ENCODE data around the gene MAPKAPK2. TPM values are rescaled to one million over a fixed set of nuclear protein-coding genes. Genes with fewer than 3 reads are reported as not detected.

MAPKAPK2 gene
- total RNA-seq, 1 donor from 2014 or later, result 62.4 TPM

DNA sequence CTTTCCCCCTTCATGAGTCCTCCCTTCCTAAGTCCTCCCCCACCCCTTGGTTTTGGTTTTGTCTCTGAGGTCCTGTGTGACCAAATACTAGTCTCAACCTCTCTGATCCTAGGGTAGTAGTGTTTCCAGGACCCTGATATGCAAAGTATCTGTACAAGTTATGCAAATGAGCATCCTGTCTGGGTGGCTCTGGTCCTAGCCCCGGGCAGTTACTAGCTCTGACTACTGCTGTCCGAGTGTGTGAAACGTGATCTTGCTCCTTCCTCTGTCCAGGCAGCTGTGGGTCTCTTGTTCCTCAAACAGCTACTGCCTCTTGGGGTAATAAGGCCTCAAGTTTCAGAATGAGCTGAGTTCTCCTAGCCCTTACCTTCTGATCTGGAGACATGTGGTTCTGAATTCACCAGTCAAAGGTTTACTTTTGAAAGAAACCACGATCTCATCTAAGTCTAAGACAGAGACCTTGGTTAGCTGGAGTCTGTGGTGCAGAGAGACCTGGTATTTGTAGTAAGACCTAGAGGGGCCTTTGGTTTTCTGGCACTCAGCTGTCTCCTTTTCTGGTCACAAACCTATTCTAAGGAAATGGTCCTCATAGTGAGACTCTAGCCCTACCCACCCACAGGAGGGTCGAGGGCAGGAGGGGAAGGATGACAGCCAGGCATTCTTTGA is 54.8 kb downstream of the MAPKAPK2 start:
- Mint-ChIP-seq H3K4me1 (ENCODE audit: unreplicated experiment) (peaks cover 16% of the 10 kb centered on the region), H3K36me3 (ENCODE audit: unreplicated experiment) (peaks cover 5% of the 10 kb centered on the region), H3K27me3 (ENCODE audit: unreplicated experiment) (no peaks in the 10 kb centered on the region), H3K9me3 (ENCODE audit: unreplicated experiment) (no peaks in the 10 kb centered on the region), H3K27ac (ENCODE audit: unreplicated experiment) (no peak overlapping the region), H3K4me3 (ENCODE audit: unreplicated experiment) (no peak overlapping the region)
- TF ChIP-seq, protein P1, sequence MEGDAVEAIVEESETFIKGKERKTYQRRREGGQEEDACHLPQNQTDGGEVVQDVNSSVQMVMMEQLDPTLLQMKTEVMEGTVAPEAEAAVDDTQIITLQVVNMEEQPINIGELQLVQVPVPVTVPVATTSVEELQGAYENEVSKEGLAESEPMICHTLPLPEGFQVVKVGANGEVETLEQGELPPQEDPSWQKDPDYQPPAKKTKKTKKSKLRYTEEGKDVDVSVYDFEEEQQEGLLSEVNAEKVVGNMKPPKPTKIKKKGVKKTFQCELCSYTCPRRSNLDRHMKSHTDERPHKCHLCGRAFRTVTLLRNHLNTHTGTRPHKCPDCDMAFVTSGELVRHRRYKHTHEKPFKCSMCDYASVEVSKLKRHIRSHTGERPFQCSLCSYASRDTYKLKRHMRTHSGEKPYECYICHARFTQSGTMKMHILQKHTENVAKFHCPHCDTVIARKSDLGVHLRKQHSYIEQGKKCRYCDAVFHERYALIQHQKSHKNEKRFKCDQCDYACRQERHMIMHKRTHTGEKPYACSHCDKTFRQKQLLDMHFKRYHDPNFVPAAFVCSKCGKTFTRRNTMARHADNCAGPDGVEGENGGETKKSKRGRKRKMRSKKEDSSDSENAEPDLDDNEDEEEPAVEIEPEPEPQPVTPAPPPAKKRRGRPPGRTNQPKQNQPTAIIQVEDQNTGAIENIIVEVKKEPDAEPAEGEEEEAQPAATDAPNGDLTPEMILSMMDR (IDR thresholded peaks at IDR 0.05), result no peak
- no peak for DNase-seq (ENCODE audit: extremely low spot score, unreplicated experiment)

DNA sequence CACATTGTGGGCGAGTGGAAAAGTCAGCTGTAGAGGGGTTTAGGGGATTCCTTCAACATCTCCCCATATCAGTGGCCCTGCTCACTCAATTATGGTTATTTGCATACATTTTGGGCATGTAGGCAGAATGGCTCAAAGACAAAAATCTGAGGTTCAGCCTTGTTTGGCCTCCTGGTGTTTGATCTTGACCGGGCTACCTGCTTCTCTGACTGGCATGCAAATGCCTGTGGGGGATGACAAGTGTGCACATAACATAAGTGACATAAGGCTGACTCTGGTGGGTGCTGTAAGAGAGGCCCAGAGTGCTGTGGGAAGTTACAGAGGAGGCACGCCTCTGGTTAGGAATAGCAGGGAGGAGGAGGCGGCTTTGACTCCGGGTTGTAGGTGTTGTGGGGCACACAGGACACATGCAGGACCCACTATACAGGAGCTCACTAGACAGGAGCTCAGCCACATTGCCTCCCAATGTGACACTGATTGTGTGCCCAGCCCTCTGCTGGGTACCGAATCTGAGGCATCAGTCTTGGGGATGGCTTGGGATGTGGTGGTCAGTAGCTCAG is 56.5 kb downstream of the MAPKAPK2 start:
- Mint-ChIP-seq H3K9me3 (ENCODE audit: unreplicated experiment) (no peaks in the 10 kb centered on the region), H3K36me3 (ENCODE audit: unreplicated experiment) (peaks cover 4% of the 10 kb centered on the region), H3K27ac (ENCODE audit: unreplicated experiment) (no peak overlapping the region), H3K4me3 (ENCODE audit: unreplicated experiment) (no peak overlapping the region), H3K27me3 (ENCODE audit: unreplicated experiment) (no peaks in the 10 kb centered on the region), H3K4me1 (ENCODE audit: unreplicated experiment) (peaks cover 16% of the 10 kb centered on the region)
- TF ChIP-seq, protein P1 (IDR thresholded peaks at IDR 0.05), result no peak
- no peak for DNase-seq (ENCODE audit: extremely low spot score, unreplicated experiment)

DNA sequence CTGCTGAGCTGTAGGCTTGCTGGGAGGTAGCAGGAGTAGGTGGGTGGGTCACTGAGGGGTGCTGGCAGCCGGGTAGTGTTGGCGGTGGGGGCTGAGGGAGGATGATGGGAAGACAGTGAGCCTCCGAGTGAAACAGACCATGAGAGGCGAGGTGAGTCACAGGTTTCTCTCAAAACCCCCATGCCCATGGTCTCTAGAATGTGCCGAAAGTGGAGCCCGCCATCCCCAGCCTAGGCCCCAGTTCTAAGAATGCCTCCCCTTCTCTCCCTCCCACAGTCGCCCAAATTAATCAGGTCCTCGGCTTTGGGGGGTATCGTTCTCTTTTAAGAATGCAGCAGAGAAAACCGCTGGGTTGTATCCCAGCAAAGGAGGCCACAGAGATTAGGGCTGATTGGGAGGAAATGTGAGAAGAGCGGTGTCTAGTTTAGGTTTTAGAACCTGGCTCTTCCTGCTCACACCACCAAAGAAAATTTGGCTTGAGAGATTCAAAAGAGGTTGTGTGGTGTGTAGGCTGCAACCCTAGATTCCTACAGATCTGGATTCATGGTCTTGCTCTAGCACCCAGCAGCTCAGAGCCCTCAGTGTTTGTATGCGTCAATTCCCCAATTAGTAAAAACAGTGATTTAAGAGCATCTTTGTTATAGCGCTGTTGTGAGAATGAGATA is 58.1 kb downstream of the MAPKAPK2 start:
- DNase-seq (ENCODE audit: extremely low spot score, unreplicated experiment), result no peak
- Mint-ChIP-seq H3K27ac (ENCODE audit: unreplicated experiment) (no peak overlapping the region), H3K4me3 (ENCODE audit: unreplicated experiment) (no peak overlapping the region), H3K4me1 (ENCODE audit: unreplicated experiment) (peaks cover 16% of the 10 kb centered on the region), H3K27me3 (ENCODE audit: unreplicated experiment) (no peaks in the 10 kb centered on the region), H3K9me3 (ENCODE audit: unreplicated experiment) (no peaks in the 10 kb centered on the region), H3K36me3 (ENCODE audit: unreplicated experiment) (no peaks in the 10 kb centered on the region)
- TF ChIP-seq, protein P1 (IDR thresholded peaks at IDR 0.05), result no peak

DNA sequence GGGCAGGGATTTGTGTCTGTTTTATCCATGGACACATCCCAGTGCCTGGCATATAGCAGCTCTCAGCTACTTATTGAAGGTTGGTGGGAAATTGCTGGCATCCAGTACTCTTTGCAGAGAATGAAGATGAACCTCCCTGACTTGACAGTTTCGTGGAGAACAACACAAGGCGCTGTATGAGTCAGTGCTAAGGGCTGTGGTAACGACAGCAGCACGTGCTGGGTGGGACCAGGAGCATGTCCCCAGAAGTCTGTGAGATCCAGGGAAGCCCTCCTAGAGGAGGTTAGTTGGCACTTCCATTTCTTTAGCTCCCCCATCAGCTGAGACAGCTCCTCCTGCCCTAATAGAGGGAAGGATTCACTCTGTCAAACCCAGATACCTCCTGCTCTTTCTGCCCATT is 60.0 kb downstream of the MAPKAPK2 start:
- H3K4me1 Mint-ChIP-seq (ENCODE audit: unreplicated experiment), result peaks cover 2% of the 10 kb centered on the region

DNA sequence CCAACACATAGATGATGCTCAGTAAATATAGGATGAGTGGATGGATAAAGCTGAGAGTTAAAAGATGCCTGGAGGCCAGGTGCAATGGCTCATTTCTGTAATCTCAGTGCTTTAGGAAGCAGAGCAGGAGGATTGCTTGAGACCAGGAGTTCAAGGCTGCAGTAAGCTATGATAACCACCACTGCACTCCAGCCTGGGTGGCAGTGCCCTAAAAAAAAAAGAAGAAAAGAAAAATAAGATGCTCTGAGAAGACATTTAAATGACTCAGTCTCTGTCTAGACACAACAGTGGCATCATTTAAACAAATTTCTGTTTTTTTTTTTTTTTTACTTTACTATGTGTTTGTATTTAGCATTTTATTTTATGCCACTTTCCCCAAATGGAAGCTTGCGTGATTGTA is 60.6 kb downstream of the MAPKAPK2 start:
- DNase-seq (ENCODE audit: extremely low spot score, unreplicated experiment), result no peak
- Mint-ChIP-seq H3K4me3 (ENCODE audit: unreplicated experiment) (no peak overlapping the region), H3K27me3 (ENCODE audit: unreplicated experiment) (peaks cover 8% of the 10 kb centered on the region), H3K4me1 (ENCODE audit: unreplicated experiment) (no peaks in the 10 kb centered on the region), H3K36me3 (ENCODE audit: unreplicated experiment) (no peaks in the 10 kb centered on the region), H3K9me3 (ENCODE audit: unreplicated experiment) (no peaks in the 10 kb centered on the region), H3K27ac (ENCODE audit: unreplicated experiment) (no peak overlapping the region)
- TF ChIP-seq, protein P1 (IDR thresholded peaks at IDR 0.05), result no peak

More for the DNA sequence above, 60.0 kb downstream of the MAPKAPK2 start:
- Mint-ChIP-seq H3K27ac (ENCODE audit: unreplicated experiment) (no peak overlapping the region), H3K36me3 (ENCODE audit: unreplicated experiment) (no peaks in the 10 kb centered on the region), H3K27me3 (ENCODE audit: unreplicated experiment) (peaks cover 5% of the 10 kb centered on the region), H3K4me3 (ENCODE audit: unreplicated experiment) (no peak overlapping the region), H3K9me3 (ENCODE audit: unreplicated experiment) (no peaks in the 10 kb centered on the region)
- TF ChIP-seq, protein P1 (IDR thresholded peaks at IDR 0.05), result no peak
- DNase-seq (ENCODE audit: extremely low spot score, unreplicated experiment), result no peak
